HPDE6-E6E7 (cell line): Measurements from ENCODE around the gene LPA.
"Not testable (repeated sequence)": the region's sequence is repeated elsewhere in the genome, so short reads cannot be mapped to it uniquely, and the experiment has no call there.

ENCODE experiments used
- DNase-seq: peaks from one replicate; pipeline ENCODE4 v3.0.0; 2011; ENCODE audit warnings: missing footprints; ENCODE audit errors: extremely low spot score

Gene LPA, protein sequence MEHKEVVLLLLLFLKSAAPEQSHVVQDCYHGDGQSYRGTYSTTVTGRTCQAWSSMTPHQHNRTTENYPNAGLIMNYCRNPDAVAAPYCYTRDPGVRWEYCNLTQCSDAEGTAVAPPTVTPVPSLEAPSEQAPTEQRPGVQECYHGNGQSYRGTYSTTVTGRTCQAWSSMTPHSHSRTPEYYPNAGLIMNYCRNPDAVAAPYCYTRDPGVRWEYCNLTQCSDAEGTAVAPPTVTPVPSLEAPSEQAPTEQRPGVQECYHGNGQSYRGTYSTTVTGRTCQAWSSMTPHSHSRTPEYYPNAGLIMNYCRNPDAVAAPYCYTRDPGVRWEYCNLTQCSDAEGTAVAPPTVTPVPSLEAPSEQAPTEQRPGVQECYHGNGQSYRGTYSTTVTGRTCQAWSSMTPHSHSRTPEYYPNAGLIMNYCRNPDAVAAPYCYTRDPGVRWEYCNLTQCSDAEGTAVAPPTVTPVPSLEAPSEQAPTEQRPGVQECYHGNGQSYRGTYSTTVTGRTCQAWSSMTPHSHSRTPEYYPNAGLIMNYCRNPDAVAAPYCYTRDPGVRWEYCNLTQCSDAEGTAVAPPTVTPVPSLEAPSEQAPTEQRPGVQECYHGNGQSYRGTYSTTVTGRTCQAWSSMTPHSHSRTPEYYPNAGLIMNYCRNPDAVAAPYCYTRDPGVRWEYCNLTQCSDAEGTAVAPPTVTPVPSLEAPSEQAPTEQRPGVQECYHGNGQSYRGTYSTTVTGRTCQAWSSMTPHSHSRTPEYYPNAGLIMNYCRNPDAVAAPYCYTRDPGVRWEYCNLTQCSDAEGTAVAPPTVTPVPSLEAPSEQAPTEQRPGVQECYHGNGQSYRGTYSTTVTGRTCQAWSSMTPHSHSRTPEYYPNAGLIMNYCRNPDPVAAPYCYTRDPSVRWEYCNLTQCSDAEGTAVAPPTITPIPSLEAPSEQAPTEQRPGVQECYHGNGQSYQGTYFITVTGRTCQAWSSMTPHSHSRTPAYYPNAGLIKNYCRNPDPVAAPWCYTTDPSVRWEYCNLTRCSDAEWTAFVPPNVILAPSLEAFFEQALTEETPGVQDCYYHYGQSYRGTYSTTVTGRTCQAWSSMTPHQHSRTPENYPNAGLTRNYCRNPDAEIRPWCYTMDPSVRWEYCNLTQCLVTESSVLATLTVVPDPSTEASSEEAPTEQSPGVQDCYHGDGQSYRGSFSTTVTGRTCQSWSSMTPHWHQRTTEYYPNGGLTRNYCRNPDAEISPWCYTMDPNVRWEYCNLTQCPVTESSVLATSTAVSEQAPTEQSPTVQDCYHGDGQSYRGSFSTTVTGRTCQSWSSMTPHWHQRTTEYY (N-terminal part only)

DNA sequence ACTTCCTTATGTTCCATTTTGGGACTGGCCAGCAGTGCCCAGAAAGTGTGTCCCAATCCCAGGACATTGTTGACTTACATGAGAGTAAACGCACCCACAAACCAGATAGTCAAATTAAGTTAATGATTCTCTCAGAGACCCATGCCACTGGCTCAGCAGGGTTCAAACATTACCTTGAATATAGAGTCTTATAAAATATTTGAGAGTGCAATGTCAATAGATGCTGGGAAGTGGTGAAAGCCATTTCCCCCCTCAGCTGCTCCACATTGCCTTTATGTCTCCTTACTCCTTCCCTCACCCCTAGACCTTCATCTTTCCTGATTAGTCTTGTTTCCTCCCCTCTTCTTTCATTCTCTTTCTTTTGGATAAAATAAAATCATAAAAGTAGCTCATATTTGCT is at the start of gene LPA:
LPA (minus strand) TSS at position 78 of the 400 bp plus-strand sequence; CDS start at position 17, 61 bp downstream.
- not testable (repeated sequence) for DNase-seq

DNA sequence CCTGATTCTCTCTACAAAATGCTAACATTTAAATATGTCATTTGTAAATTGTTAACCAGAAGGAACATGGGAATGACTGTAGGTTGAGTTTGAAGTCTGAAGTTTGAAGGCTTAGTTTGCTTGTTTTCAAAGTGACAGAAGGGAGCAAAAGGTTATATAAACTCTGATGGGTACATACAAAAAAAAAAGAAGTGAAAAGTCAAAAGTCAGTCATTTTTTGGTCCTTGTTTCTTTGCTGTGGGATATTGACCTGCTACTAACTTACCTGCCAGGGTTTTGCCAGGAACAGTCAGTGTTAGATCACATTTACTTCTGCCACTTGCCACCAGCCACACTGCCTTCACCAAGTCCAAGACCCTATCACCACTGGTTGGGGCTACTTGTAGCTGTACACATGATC is 44.9 kb upstream of the LPA start:
- DNase-seq, result not testable (repeated sequence)

DNA sequence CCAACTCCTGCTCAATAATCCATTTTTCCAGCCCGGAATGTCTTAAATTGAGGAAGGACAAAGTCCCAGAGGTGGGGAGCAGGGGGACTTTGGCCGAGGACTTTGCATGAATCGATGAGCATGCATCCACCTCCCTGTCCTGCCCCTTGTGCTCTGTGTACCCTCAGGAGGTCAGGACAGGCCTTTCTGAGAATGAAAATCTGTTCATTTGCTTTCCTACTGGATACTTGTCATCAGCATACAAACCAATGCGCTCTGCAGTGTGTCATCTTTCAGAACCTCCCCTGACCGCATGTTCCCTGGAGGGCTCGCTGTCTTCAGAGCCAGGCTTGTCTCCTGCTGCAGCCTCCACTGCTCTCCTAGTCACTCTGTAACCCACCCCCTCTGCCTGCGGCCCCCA is 40.6 kb upstream of the LPA start:
- DNase-seq, result not testable (repeated sequence)

DNA sequence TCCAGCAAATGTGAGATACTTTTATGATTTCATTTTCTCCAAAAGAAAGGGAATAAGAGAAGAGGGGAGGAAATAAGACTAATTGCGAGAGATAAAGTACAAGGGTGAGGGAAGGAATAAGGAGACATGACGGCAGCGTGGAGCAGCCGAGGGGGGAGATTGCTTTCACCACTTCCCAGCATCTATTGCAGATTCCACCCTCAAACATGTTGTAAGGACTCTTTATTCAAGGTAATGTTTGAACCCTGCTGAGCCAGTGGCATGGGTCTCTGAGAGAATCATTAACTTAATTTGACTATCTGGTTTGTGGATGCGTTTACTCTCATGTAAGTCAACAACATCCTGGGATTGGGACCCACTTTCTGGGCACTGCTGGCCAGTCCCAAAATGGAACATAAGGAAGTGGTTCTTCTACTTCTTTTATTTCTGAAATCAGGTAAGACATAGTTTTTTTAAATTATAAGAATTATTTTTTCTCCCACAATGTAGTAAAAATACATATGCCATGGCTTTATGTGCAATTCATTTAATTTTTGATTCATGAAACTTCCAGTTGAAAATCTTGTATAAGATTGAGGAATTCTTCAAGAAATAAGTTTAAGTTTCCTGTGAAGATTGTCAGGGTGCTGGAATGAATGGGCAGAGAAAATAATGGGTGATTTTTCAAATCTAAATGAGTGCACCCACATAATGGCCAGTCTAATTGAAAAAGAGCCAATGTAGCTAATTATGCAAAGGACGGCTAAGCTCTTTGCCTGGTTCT is 38.0 kb upstream of the LPA start, which contains the start of gene PLG:
PLG (plus strand) TSS at position 327 of the 763 bp plus-strand sequence; CDS start at position 388, 61 bp downstream.
- DNase-seq, result not testable (repeated sequence)

DNA sequence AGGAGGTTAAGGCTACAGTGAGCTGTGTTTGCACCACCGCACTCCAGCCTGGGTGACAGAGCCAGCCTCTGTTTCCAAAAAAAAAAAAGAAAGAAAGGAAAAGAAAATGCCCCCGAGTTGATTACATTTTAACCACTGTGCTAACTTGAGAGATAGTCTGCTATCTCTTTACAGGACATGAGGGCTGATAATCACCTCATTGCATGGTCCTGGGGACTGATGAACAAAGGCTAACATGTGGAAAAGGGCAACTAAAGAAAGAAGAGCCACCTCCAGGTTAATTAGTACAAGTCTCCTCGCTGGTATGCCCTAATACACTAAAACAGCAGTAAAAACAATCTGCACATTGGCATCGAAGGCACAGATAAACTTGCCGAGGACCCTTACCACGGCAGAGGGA is 33.8 kb upstream of the LPA start:
- no peak for DNase-seq

DNA sequence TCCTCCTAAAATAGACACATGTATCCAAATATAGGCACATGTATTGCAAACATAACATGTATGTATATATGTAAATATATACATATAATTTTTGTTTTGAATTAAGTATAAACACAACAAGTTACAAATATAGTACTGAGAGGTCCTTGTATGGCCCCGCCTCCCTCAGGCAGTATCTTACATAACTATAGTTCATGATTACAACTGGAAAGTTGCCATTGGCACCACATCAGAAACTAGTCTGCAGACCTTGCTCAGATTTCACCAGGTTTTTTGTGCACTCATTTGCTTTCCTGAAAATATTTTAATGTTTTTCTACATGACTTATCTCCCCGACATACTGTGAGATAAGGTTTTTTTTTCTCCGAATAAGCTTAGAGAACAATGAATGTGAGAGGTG is 32.8 kb upstream of the LPA start:
- not testable (repeated sequence) for DNase-seq

DNA sequence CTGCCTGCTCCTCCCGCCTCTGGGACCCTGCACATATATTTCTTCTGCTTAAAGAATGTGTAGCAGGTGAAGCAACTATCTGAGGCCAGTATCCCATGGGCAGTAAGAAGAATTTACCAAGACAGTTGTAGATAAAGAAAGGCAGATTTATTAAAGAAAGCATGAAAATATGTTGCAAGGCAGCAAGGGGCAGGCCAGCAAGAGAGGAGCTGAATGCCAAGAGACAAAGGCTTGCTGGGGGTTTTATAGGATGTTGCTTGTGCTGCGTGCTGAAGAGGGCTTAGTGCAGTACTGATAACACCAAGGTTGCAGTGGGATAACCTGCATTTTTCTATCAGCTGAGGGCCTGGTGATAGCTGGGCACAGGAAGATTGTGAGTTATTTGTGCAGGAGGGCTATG is 31.5 kb upstream of the LPA start:
- DNase-seq, result not testable (repeated sequence)

DNA sequence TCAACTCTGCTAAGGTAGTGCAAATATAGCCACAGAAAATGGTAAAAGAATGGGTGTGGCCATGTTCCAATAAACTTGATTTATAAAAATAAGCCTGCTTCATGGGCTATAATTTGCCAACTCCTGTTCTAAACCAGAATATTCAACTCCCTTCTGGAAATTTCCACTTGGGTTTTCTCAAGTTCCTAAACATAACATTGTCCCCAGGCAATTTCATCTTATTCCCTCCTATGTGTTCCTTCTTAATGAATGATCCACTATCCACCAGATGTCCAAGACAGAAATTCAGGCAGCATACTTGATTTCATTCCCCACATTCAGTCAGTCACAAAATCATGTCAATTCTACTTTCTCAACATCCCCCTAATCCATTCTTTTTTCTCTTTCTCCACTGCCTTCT is 30.9 kb upstream of the LPA start:
- not testable (repeated sequence) for DNase-seq

DNA sequence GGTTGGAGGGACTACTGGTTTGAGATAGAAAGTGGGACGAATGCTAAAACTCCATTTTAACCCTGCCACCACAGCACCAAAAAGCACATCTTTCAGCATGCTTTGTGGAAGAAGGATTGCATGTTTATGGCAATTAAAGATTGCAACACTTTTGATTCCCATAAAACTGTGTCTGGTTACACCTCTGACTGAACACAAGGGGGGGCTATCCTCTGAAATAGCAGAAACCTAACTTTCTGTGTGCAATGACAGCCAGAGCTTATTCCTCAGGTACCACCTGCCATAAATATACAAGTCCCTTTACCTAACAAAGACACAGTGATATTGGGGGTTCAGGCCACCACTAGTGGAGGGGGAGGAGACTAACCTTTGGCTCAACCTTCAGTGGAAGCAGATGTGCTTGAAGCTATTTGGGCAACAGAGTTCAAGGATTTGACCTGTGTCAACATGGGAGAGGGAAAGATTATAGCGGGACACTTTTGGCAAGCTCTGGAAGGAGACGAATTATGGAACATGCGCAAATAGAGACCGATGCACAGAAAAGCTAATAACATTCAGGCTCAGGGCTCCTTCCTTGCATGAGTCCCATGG is 28.4 kb upstream of the LPA start:
- DNase-seq, result no peak

DNA sequence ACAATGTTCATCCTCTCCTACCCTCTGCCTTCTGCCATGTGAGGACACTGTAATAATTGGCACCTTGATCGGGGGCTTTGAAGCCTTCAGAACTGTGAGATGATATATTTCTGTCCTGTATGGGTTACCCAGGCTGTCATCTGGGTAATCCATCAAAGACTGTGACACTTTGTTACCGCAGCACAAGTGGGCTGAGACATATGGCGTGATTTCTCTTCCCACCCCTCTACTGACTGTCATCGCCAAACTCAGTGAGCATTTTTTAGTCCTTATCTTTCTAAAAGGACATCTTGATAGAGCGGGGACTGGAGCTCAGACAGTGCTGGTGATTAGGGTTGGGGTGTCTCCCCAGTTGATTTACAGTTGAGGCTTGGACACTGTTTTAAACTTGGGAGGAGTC is 27.5 kb upstream of the LPA start:
- no peak for DNase-seq

DNA sequence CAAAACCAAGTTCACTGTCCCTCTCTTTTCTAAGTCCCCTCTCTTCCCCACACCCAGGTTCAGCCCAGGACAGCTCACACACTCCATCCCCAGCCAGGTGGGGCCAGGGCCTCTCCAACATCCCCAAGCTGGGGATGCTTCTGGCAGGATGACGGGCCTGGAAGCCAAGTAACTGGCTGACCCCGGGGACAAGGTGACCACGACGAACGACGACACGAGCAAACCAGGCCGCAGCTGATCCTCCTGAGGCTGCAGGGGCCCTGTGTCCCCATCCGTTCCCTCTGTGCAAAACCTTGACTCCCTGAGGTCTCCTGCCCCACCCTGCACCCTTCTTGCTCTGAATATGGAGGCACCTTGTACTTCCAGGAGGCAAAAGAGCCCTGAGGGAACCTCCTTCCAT is 26.4 kb upstream of the LPA start:
- no peak for DNase-seq

DNA sequence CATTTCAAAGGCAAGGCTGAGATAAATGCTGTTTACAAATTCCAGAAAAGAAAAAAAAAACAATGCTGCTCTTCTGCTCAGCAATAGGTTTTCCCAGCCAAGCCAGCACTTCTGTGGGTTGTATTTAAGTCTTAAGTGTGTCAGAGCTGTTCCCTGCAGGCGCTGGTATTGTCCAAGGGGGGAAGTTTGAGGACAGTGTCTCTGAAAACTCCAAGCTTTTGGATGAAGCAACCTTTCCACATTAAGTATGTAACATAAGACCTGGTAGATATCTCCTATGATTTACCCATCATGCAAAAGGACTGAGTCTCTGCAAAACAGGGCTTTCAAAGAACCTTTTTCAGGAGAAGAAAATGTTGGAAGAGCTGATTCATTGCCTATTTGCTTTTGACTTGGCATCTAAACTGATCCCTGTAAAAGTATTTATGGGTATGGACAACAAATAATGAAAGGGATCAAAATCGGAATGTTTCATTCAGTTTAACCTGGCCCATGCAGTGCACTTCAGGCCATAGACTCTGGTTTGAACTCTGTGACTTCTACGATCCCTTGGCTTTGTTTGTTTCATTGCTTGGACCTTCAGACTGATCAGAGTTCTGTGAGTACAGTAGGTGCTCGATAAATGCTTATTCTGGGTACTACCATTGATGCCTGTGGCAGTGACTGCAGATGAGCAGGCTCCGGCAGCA is 21.8 kb upstream of the LPA start:
- DNase-seq, result no peak

DNA sequence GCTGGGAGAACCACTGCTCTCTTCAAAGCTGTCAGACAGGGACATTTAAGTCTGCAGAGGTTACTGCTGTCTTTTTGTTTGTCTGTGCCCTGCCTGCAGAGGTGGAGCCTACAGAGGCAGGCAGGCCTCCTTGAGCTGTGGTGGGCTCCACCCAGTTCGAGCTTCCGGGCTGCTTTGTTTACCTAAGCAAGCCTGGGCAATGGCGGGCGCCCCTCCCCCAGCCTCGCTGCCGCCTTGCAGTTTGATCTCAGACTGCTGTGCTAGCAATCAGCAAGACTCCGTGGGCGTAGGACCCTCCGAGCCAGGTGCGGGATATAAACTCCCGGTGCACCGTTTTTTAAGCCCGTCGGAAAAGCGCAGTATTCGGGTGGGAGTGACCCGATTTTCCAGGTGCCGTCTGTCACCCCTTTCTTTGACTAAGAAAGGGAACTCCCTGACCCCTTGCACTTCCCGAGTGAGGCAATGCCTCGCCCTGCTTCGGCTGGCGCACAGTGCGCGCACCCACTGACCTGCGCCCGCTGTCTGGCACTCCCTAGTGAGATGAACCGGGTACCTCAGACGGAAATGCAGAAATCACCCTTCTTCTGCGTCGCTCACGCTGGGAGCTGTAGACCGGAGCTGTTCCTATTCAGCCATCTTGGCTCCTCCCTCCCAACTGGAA is 21.2 kb upstream of the LPA start:
- DNase-seq, result not testable (repeated sequence)

DNA sequence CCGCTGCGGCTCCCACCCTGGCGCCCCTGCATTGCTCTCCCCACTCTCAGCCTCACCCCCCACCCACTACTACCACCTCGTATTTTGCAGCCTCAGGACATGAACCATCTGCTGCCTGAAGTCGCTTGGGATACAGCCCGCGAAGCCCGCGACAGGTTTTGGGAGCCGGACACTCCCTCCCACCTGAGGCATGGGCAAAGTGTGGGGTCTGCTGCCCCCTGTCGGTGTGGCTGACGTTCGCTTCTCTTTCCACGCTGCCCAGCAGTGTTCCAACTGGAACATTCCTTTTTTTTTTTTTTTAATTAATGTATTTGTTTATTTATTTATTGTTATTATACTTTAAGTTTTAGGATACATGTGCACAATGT is 15.3 kb upstream of the LPA start:
- DNase-seq, result no peak

DNA sequence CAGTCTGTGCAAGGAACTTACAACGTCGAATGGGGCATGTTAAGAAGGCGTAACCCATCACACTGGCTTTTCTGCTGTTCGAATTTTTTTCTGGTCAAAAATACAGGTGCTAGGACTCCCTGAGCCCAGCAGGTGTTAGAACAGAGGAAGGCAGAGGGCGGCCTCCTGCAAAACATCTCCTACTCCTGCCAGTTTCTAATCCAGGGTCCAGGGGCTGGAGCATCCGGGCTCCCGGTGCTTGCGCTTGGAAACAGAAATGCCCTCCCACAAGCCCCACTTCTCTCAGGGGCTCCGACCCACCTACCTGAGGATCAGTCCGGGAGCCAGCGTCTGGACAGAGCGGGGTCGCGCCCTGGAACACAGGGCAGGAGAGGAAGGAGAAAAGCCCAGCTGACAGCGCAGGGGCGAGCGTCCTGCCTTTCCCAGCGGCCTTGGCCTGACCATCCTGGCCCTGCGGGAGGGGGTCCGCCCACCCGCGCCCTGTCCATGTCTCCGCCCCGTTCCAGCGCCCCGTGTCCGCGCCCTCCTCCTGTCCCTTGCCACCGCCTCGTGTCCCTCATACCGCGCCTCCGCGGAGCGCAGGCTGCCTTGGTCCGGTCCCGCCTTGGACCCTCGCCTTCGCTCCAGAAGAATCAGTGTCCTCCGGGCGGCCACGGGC is 14.8 kb upstream of the LPA start:
- no peak for DNase-seq

DNA sequence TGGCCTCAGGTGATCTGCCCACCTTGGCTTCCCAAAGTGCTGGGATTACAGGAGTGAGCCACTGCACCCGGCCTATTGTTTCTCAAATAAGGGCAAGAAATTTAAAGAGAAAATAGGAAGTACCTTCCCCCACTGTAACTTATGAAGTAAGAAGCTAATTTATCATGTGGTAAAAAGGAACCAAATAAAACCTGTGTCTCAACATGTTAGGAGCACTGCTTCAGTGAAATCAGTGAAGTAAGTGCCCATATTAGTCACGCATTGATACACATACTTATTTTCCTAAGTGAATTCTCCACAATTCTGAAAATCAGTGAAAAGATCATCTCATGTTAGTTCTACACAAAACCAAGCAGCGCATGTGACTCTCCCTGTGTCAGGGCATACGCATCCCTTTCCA is 14.2 kb upstream of the LPA start:
- DNase-seq, result no peak

DNA sequence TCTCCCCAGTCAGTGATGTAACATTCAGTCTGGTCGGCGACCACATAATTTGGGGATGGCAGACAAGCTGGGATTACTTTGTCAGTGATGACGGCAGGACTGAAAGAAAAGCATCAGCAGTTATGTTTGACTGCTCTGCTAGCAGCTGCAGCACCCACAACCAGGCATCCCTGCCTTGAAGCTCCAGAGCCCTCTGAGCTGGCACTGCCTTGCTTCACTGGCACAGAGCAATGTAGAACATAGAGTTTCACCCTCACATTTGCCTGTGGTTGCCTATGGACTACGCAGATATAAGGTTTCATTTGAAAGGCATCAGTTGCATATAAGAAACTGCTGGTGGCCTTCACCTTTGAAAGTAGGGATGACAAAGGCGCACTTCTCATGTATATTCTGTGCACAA is 12.3 kb upstream of the LPA start:
- DNase-seq, result not testable (repeated sequence)

DNA sequence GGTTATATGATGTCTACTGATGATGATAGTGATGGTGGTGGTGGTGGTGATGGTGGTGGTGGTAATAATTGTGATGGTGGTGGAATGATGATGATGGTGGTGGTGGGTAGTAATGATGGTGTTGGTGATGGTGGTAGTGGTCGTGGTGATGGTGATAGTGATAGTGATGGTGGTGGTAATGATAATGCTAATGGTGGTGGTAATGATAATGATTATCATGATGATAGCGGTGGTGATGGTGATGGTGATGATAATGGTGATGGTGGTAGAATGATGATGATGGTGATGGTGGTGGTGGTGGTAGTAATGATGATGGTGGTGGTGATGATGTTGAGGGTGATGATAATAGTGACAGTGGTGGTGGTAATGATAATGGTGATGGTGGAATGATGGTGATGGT is 4.5 kb upstream of the LPA start:
- DNase-seq, result no peak
